CD8-positive, alpha-beta memory T cell (primary cell): ENCODE results near the gene KIF16B. TPM values are rescaled to one million over a fixed set of nuclear protein-coding genes. Genes with fewer than 3 reads are reported as not detected.

Experiments used
- CTCF ChIA-PET: fragments of 350-600 bp; sonication (Branson Sonifier 250); formaldehyde crosslinking; loops from one replicate; lab custom pipeline; 2021; ENCODE audit warnings: antibody characterized with exemption; lab: Charles Lee
- POLR2A ChIA-PET: fragments of 350-600 bp; sonication (Branson Sonifier 250); formaldehyde crosslinking; loops from one replicate; lab custom pipeline; 2021; ENCODE audit warnings: antibody characterized with exemption; lab: Charles Lee
- DNase-seq, 5 donors: peaks; one replicate each; pipeline versions ENCODE4 v3.0.0 to v3.0.0-alpha.2; 2020 to 2022; ENCODE audit warnings: mixed read lengths in 1 of 5
- H3K27ac ChIP-seq: one replicate; pipeline ENCODE4 v1.7.0; 2013; ENCODE audit warnings: low read depth, mild to moderate bottlenecking, low read length, moderate library complexity
- H3K27me3 ChIP-seq: 2 replicates; pipeline ENCODE4 v1.7.0; 2013; ENCODE audit warnings: low read length, mild to moderate bottlenecking; ENCODE audit not compliant: insufficient read depth, poor library complexity, severe bottlenecking
- H3K36me3 ChIP-seq: 2 replicates; pipeline ENCODE4 v1.7.0; 2013; ENCODE audit warnings: mild to moderate bottlenecking, low read length, moderate library complexity; ENCODE audit not compliant: insufficient read depth
- H3K4me1 ChIP-seq: 2 replicates; pipeline ENCODE4 v1.7.0; 2013; ENCODE audit warnings: mild to moderate bottlenecking, low read length, moderate library complexity; ENCODE audit not compliant: insufficient read depth
- H3K4me3 ChIP-seq: 2 replicates; pipeline ENCODE4 v1.7.0; 2013; ENCODE audit warnings: mild to moderate bottlenecking, low read length
- H3K9me3 ChIP-seq: 2 replicates; pipeline ENCODE4 v1.7.0; 2013; ENCODE audit warnings: mild to moderate bottlenecking, low read length
- H3K27ac Mint-ChIP-seq, 8 donors: one replicate each; pipeline ENCODE4 v1.8.0; 2020 to 2021; ENCODE audit warnings: mixed read lengths in 8 of 8, mild to moderate bottlenecking in 6 of 8, inconsistent platforms in 3 of 8, moderate library complexity in 3 of 8
- H3K27me3 Mint-ChIP-seq, 2 donors: one replicate each; pipeline ENCODE4 v1.8.0; 2020 to 2021; ENCODE audit warnings: mixed read lengths in 2 of 2, mild to moderate bottlenecking in 1 of 2, moderate library complexity in 1 of 2
- H3K36me3 Mint-ChIP-seq, 3 donors: one replicate each; pipeline ENCODE4 v1.8.0; 2020 to 2021; ENCODE audit warnings: mixed read lengths in 3 of 3, inconsistent platforms in 1 of 3, mild to moderate bottlenecking in 1 of 3
- H3K4me1 Mint-ChIP-seq, 3 donors: one replicate each; pipeline ENCODE4 v1.8.0; 2020 to 2021; ENCODE audit warnings: mixed read lengths in 3 of 3, inconsistent platforms in 1 of 3, mild to moderate bottlenecking in 1 of 3
- H3K4me3 Mint-ChIP-seq, 7 donors: one replicate each; pipeline ENCODE4 v1.8.0; 2020 to 2021; ENCODE audit warnings: mixed read lengths in 7 of 7, mild to moderate bottlenecking in 6 of 7, moderate library complexity in 4 of 7, inconsistent platforms in 2 of 7
- H3K9me3 Mint-ChIP-seq, 5 donors: one replicate each; pipeline ENCODE4 v1.8.0; 2020 to 2022; ENCODE audit warnings: mixed read lengths in 5 of 5, mild to moderate bottlenecking in 3 of 5, moderate library complexity in 2 of 5, inconsistent platforms in 1 of 5
- polyA plus RNA-seq: library from polyadenylated mRNA; unstranded; fragments of 300-500 nt; fragmentation: Illumina TruSeq; gene quantifications from one replicate; pipeline ENCODE4 v1.2.3, GENCODE V29; 2021
- total RNA-seq, 2 experiments: library from RNA; stranded (reverse); gene quantifications; one replicate each; pipeline ENCODE4 v1.2.3, GENCODE V29; 2021

The KIF16B gene
- total and polyA plus RNA-seq, 3 experiments from 2014 or later, result 3.2 to 6.0 (median 3.4) TPM

- POLR2A ChIA-PET, result no interaction called here
- H3K4me1 ChIP-seq, result no peaks in the 10 kb centered on the region
- CTCF ChIA-PET, result interaction anchor here (1.5 kb wide), 1 partner anchor 40 kb away, joined by 3 read pairs; no protein-coding TSS in a partner anchor
Measured at GRCh38 chr20:16378712-16379370, 194.4 kb downstream of the KIF16B start.

GRCh38 chr20:16378122-16378521, 195.1 kb downstream of the KIF16B start:
- no peak overlapping the region for H3K4me3 ChIP-seq
- Mint-ChIP-seq H3K27ac (no peak overlapping the region), H3K36me3 (peaks cover 30 to 40% (median 37%) of the 10 kb centered on the region in 3 donors), H3K4me3 (no peak overlapping the region), H3K4me1 (no peaks in the 10 kb centered on the region), H3K27me3 (no peaks in the 10 kb centered on the region), H3K9me3 (peaks cover 0 to 6% (median 0%) of the 10 kb centered on the region in 5 donors)
- H3K27ac ChIP-seq, result no peak overlapping the region
- no peaks in the 10 kb centered on the region for H3K9me3 ChIP-seq
- DNase-seq, result no peak
- no peaks in the 10 kb centered on the region for H3K4me1 ChIP-seq
- ChIA-PET POLR2A (no interaction called here), CTCF (no interaction called here)
- no peaks in the 10 kb centered on the region for H3K27me3 ChIP-seq
- H3K36me3 ChIP-seq, result no peaks in the 10 kb centered on the region

More at GRCh38 chr20:16378712-16379370, 194.4 kb downstream of the KIF16B start:
- H3K4me3 Mint-ChIP-seq, result no peak overlapping the region
- H3K9me3 Mint-ChIP-seq, result peaks cover 0 to 6% (median 0%) of the 10 kb centered on the region in 5 donors
- H3K36me3 Mint-ChIP-seq, result peaks cover 30 to 38% (median 37%) of the 10 kb centered on the region in 3 donors
- no peaks in the 10 kb centered on the region for H3K27me3 Mint-ChIP-seq
- Histone ChIP-seq H3K9me3 (no peaks in the 10 kb centered on the region), H3K27ac (no peak overlapping the region), H3K27me3 (no peaks in the 10 kb centered on the region), H3K4me3 (no peak overlapping the region), H3K36me3 (no peaks in the 10 kb centered on the region)
- H3K4me1 Mint-ChIP-seq, result no peaks in the 10 kb centered on the region
- DNase-seq, result no peak
- H3K27ac Mint-ChIP-seq, result peak overlapping the region in 1 of 8 donors; percentile 1

- no peak for DNase-seq
- H3K27ac Mint-ChIP-seq, result no peak overlapping the region
- H3K36me3 Mint-ChIP-seq, result peaks cover 32 to 49% (median 36%) of the 10 kb centered on the region in 3 donors
- Histone ChIP-seq H3K27me3 (no peaks in the 10 kb centered on the region), H3K4me1 (no peaks in the 10 kb centered on the region), H3K27ac (no peak overlapping the region), H3K36me3 (no peaks in the 10 kb centered on the region), H3K4me3 (no peak overlapping the region), H3K9me3 (no peaks in the 10 kb centered on the region)
- no peaks in the 10 kb centered on the region for H3K27me3 Mint-ChIP-seq
- no peaks in the 10 kb centered on the region for H3K9me3 Mint-ChIP-seq
- no peak overlapping the region for H3K4me3 Mint-ChIP-seq
- POLR2A ChIA-PET, result no interaction called here
- no peaks in the 10 kb centered on the region for H3K4me1 Mint-ChIP-seq
- CTCF ChIA-PET, result no interaction called here
Measured at GRCh38 chr20:16369441-16369840, 203.8 kb downstream of the KIF16B start.

- H3K27me3 ChIP-seq, result no peaks in the 10 kb centered on the region
- no peak overlapping the region for H3K4me3 Mint-ChIP-seq
- no peaks in the 10 kb centered on the region for H3K9me3 ChIP-seq
- no peak overlapping the region for H3K4me3 ChIP-seq
- H3K27me3 Mint-ChIP-seq, result no peaks in the 10 kb centered on the region
- no peak overlapping the region for H3K27ac Mint-ChIP-seq
- H3K4me1 Mint-ChIP-seq, result no peaks in the 10 kb centered on the region
- H3K9me3 Mint-ChIP-seq, result no peaks in the 10 kb centered on the region
- POLR2A ChIA-PET, result no interaction called here
- H3K4me1 ChIP-seq, result no peaks in the 10 kb centered on the region
- CTCF ChIA-PET, result no interaction called here
- DNase-seq, result no peak
- no peaks in the 10 kb centered on the region for H3K36me3 ChIP-seq
- no peak overlapping the region for H3K27ac ChIP-seq
- peaks cover 30 to 47% (median 38%) of the 10 kb centered on the region in 3 donors for H3K36me3 Mint-ChIP-seq
Measured at GRCh38 chr20:16368645-16369292, 204.5 kb downstream of the KIF16B start.

- H3K4me3 Mint-ChIP-seq, result peak overlapping the region in 1 of 7 donors; percentile 63
- H3K27me3 Mint-ChIP-seq, result no peaks in the 10 kb centered on the region
- no peaks in the 10 kb centered on the region for H3K27me3 ChIP-seq
- CTCF ChIA-PET, result no interaction called here
- H3K36me3 ChIP-seq, result no peaks in the 10 kb centered on the region
- H3K4me3 ChIP-seq, result no peak overlapping the region
- H3K36me3 Mint-ChIP-seq, result peaks cover 30 to 47% (median 37%) of the 10 kb centered on the region in 3 donors
- no peaks in the 10 kb centered on the region for H3K4me1 ChIP-seq
- POLR2A ChIA-PET, result no interaction called here
- no peak overlapping the region for H3K27ac Mint-ChIP-seq
- no peak overlapping the region for H3K27ac ChIP-seq
- H3K9me3 Mint-ChIP-seq, result no peaks in the 10 kb centered on the region
- DNase-seq, result no peak
- no peaks in the 10 kb centered on the region for H3K9me3 ChIP-seq
- no peaks in the 10 kb centered on the region for H3K4me1 Mint-ChIP-seq
Measured at GRCh38 chr20:16367948-16368560, 205.2 kb downstream of the KIF16B start.

- POLR2A ChIA-PET, result no interaction called here
- no peaks in the 10 kb centered on the region for H3K4me1 Mint-ChIP-seq
Measured at GRCh38 chr20:16366529-16366928, 206.7 kb downstream of the KIF16B start.

GRCh38 chr20:16364320-16364687, 208.9 kb downstream of the KIF16B start:
- H3K4me1 Mint-ChIP-seq, result no peaks in the 10 kb centered on the region
- H3K27me3 Mint-ChIP-seq, result no peaks in the 10 kb centered on the region
- ChIA-PET CTCF (no interaction called here), POLR2A (no interaction called here)
- no peak overlapping the region for H3K27ac Mint-ChIP-seq
- no peak for DNase-seq
- Histone ChIP-seq H3K9me3 (no peaks in the 10 kb centered on the region), H3K27me3 (no peaks in the 10 kb centered on the region), H3K36me3 (no peaks in the 10 kb centered on the region), H3K4me1 (no peaks in the 10 kb centered on the region), H3K4me3 (no peak overlapping the region), H3K27ac (no peak overlapping the region)
- no peak overlapping the region for H3K4me3 Mint-ChIP-seq
- H3K9me3 Mint-ChIP-seq, result no peaks in the 10 kb centered on the region
- H3K36me3 Mint-ChIP-seq, result peaks cover 17 to 38% (median 32%) of the 10 kb centered on the region in 3 donors

More at GRCh38 chr20:16366529-16366928, 206.7 kb downstream of the KIF16B start:
- Histone ChIP-seq H3K4me3 (no peak overlapping the region), H3K36me3 (no peaks in the 10 kb centered on the region), H3K27me3 (no peaks in the 10 kb centered on the region), H3K4me1 (no peaks in the 10 kb centered on the region), H3K27ac (no peak overlapping the region), H3K9me3 (no peaks in the 10 kb centered on the region)
- Mint-ChIP-seq H3K27ac (no peak overlapping the region), H3K36me3 (peaks cover 23 to 39% (median 33%) of the 10 kb centered on the region in 3 donors), H3K9me3 (no peaks in the 10 kb centered on the region), H3K4me3 (no peak overlapping the region), H3K27me3 (no peaks in the 10 kb centered on the region)
- no peak for DNase-seq
- CTCF ChIA-PET, result no interaction called here
